Measurements from ENCODE around the gene GOSR2. TPM values are rescaled to one million over a fixed set of nuclear protein-coding genes. Genes with fewer than 3 reads are reported as not detected.

Gene GOSR2
- total and polyA plus RNA-seq, 2 of the 8 experiments (the other 6 are each of a cell fraction or from before 2014, with no cell fraction given): 28.2 to 36.2 TPM

DNA sequence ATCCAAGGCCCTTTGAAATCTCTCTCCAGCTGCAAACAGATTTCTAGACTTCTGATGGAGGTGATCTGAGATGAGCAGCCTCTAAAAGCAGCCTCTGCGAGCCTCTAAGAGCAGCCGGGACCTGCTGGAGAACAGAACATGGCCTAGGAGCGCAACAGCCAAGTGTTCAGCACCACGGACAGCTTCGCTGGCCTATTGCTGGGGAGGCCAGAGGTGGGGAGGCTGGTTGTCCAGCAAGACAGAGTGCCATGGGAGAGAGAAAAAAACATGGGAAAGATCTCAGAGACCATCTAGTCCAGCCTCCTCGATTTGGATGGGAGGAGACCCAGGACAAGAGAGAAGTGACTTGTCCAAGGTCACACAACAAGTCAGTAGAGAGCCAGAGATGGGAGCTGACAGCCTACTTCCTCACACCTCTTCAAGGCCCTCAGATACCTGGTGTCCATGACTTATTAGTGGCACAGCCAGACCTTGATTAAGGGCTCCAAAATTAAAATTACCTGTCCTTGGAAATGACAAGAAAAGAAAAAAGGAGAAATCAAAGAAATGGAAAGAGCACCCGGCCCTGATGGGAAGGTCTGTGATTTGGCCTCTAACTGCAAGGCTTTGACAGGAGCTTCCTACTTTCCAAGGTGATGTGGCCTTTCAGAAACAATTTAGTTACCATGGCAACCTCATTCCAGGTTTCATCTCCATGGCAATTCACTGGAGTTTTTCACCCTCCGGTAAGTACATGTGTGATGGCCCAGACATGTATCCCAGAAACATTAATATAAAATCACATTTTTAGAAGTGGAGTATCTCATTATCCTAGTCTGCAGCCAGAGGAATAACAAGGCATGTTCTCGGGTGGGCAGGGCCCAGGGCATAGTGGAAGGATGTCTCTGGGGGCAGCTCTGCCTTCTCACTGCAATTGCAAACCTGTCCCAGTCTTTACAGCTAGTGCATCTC, 41.6 kb downstream of the GOSR2 start:
- FAIRE-seq: no peak
- Histone ChIP-seq H4K5ac (ENCODE audit: insufficient read length, low read depth, low read length) (no peak overlapping the region), H3K36me3 (ENCODE audit: control insufficient read depth in 2 of 4, insufficient read depth in 4 of 4, low read length in 3 of 4) (no peaks in the 10 kb centered on the region; a peak in 1 of 8 replicates), H3K14ac (ENCODE audit: insufficient read length) (no peak overlapping the region), H3K9ac (replicated peaks in 1 of 4; ENCODE audit: extremely low read depth in 1 of 4, low read depth in 3 of 4, low read length in 3 of 4) (no peak overlapping the region), H2BK12ac (ENCODE audit: low read depth, low read length) (no peak overlapping the region), H3K27ac (ENCODE audit: low read depth, low read length) (no peak overlapping the region), H3K4me2 (ENCODE audit: insufficient read depth in 1 of 2, low read depth in 2 of 2, low read length in 2 of 2) (no peak overlapping the region), H3K18ac (ENCODE audit: extremely low read depth, low read length) (no peak overlapping the region), H2BK15ac (ENCODE audit: low read length) (no peak overlapping the region), H3K4me3 (ENCODE audit: extremely low read depth in 1 of 4, insufficient read depth in 2 of 4, low read depth in 3 of 4, low read length in 4 of 4) (no peak overlapping the region), H3K4ac (replicated peaks; ENCODE audit: insufficient read length, low read depth, low read length) (no peak overlapping the region), H3K27me3 (replicated peaks in 1 of 4; ENCODE audit: control insufficient read depth in 3 of 4, extremely low read depth in 1 of 4, insufficient read depth in 3 of 4, low read length in 3 of 4) (no peaks in the 10 kb centered on the region; a peak in 1 of 7 replicates), H2BK120ac (replicated peaks; ENCODE audit: low read depth, low read length) (no peak overlapping the region), H2AK5ac (ENCODE audit: low read depth, low read length) (no peak overlapping the region), H3K23ac (ENCODE audit: insufficient read length) (no peak overlapping the region), H3K79me2 (ENCODE audit: control insufficient read depth in 1 of 2, insufficient read depth in 2 of 2, low read length in 2 of 2) (no peaks in the 10 kb centered on the region), H3K56ac (replicated peaks; ENCODE audit: insufficient read length, low read depth, low read length) (no peak overlapping the region), H4K91ac (replicated peaks; ENCODE audit: insufficient read length, low read length) (no peak overlapping the region), H3K4me1 (replicated peaks in 1 of 4; ENCODE audit: control insufficient read depth in 3 of 4, insufficient read depth in 4 of 4, low read length in 3 of 4) (no peaks in the 10 kb centered on the region), H4K8ac (ENCODE audit: extremely low read depth, insufficient read depth, low read length) (no peak overlapping the region), H2AFZ (ENCODE audit: low read length) (no peak overlapping the region), H3K79me1 (ENCODE audit: low read depth, low read length) (no peaks in the 10 kb centered on the region), H3K9me3 (ENCODE audit: insufficient read depth in 2 of 2, low read depth in 1 of 2, low read length in 1 of 2) (peaks cover 0 to 6% of the 10 kb centered on the region in 2 experiments; a peak in 2 of 4 replicates), H4K20me1 (replicated peaks in 1 of 2; ENCODE audit: control insufficient read depth in 1 of 2, insufficient read depth in 2 of 2, low read length in 2 of 2) (peaks cover 0 to 1% of the 10 kb centered on the region in 2 experiments), H3K23me2 (ENCODE audit: low read depth, low read length) (no peaks in the 10 kb centered on the region), H2BK5ac (ENCODE audit: low read depth, low read length) (no peak overlapping the region), H2BK20ac (ENCODE audit: low read length) (no peak overlapping the region)
- POLR2A ChIA-PET (ENCODE audit: partially characterized antibody): interaction anchor here (1.3 to 1.7 kb wide), 3 partner anchors 12 to 22 kb away, joined by 3 to 6 read pairs (median 3); no protein-coding TSS in a partner anchor
- CTCF ChIA-PET (ENCODE audit: partially characterized antibody): interaction anchor here (0.7 to 4.7 kb wide), 5 partner anchors 12 to 37 kb away, joined by 3 to 20 read pairs (median 4); no protein-coding TSS in a partner anchor
- peak in 1 of 2 experiments; percentile 66 for DNase-seq (ENCODE audit: low read depth in 1 of 2, low spot score in 2 of 2)
- WGBS, 2 experiments (ENCODE audit: extremely low coverage in 1 of 2, insufficient coverage in 1 of 2, insufficient read length in 1 of 2, insufficient replicate concordance in 2 of 2, low coverage in 1 of 2, low lambda C conversion rate in 2 of 2, missing lambda C conversion rate in 1 of 2): 75% methylated on average over 9 of the region's 9 CpGs; no CpG with 5 or more reads in 1 of the 2 experiments
- TF ChIP-seq SIN3A (conservative IDR thresholded peaks at IDR 0.05 in 1 of 2, IDR thresholded peaks at IDR 0.05 in 1 of 2; ENCODE audit: low read depth in 1 of 2, low read length in 2 of 2): peak in 1 of 2 experiments; percentile 57; a peak in 1 of 4 replicates
- TF ChIP-seq GTF2F1 (IDR thresholded peaks at IDR 0.05; ENCODE audit: borderline replicate concordance, low read depth, low read length): no peak
- TF ChIP-seq ZNF274 (IDR thresholded peaks at IDR 0.05; ENCODE audit: borderline replicate concordance, extremely low read depth, low read length): no peak
- no peak for TF ChIP-seq CHD2 (IDR thresholded peaks at IDR 0.05; ENCODE audit: low read length)
